ENCODE data around the gene MAP4.

GRCh38 chr3:47980795-47981194, 35.4 kb downstream of the MAP4 start:
- TF ChIP-seq YY1 (IDR thresholded peaks at IDR 0.05; ENCODE audit: insufficient read depth, insufficient read length) (no peak), ZNF274 (IDR thresholded peaks at IDR 0.05; ENCODE audit: low read depth, low read length) (no peak), SUZ12 (IDR thresholded peaks at IDR 0.05; ENCODE audit: extremely low read depth, insufficient read depth, insufficient read length) (no peak)

All from NT2/D1 (cell line).